SK-N-MC (cell line): Measurements from ENCODE around the gene MRPL40.

Experiments
- EZH2 ChIP-seq: fragments of 200-600 bp; sonication (generic); IDR thresholded peaks from one replicate; pipeline ENCODE4 v1.6.1; 2017; ENCODE audit warnings: antibody characterized with exemption
- POLR2AphosphoS5 ChIP-seq: IDR thresholded peaks from 2 replicates; pipeline ENCODE4 v1.6.1; 2012; ENCODE audit warnings: mild to moderate bottlenecking, low read depth, low read length, borderline replicate concordance

DNA sequence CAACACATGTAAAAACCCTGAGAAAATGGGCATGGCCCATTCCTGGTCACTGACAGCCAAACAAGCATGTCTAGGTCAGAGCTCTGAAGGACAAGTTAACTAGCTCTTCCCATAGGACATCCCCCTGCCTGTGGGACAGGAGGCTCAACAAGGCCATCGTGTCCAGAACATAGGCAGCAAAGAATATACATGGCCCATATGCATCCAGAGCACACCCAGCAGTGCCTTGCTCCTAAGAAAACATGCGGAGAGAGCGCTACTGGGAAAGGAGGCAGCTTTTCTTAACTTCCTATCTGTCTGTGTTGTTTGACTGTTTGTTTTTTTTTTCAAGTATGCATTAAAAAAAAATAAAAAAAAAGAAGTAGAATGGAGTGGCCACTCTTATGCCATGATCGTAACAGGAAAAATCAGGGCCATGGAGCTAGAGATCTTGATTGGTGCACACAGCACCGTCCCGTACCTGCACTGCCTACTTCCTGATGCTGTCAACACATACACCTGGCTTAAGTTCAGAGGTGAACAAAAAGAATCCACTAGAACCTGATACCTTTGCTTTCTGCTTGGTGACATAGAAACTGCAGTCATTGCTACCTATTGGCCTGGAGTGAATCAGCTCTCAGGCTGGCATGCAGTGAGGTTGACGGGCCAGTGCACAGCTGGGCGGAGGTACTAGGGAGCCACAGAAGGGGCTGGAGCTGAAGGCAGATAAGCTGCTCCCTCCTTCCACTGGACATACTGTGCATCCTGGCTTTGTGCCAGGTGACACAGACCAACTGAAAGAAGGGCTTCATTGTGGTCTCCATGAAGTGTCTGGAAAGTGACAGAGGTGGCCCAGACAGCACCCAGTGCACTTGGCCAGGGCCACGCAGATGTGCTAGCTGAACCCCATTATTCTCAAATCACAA, 34.8 kb downstream of the MRPL40 start:
- TF ChIP-seq POLR2AphosphoS5: no peak
- no peak for TF ChIP-seq EZH2
